Nephron (organoid): ENCODE data around the gene KCNJ10.

Experiments
- H3K27ac Mint-ChIP-seq, 3 experiments: 2 replicates each; pipeline ENCODE4 v1.8.0; 2020; ENCODE audit warnings: mixed read lengths in 3 of 3, mild to moderate bottlenecking in 2 of 3, moderate library complexity in 1 of 3
- H3K27me3 Mint-ChIP-seq: 2 replicates; pipeline ENCODE4 v1.8.0; 2021; ENCODE audit warnings: low read depth, mild to moderate bottlenecking, moderate library complexity, mixed read lengths
- H3K36me3 Mint-ChIP-seq: 2 replicates; pipeline ENCODE4 v1.8.0; 2020; ENCODE audit warnings: low read depth, mixed read lengths
- H3K4me1 Mint-ChIP-seq: 2 replicates; pipeline ENCODE4 v1.8.0; 2020; ENCODE audit warnings: mixed read lengths
- H3K4me3 Mint-ChIP-seq, 3 experiments: 2 replicates each; pipeline ENCODE4 v1.8.0; 2020; ENCODE audit warnings: mild to moderate bottlenecking in 3 of 3, mixed read lengths in 3 of 3, moderate library complexity in 2 of 3
- H3K9me3 Mint-ChIP-seq: 2 replicates; pipeline ENCODE4 v1.8.0; 2020; ENCODE audit warnings: mixed read lengths
- TF ChIP-seq, protein P1 (sequence below), 3 experiments: fragments of 200-600 bp; sonication (generic); IDR thresholded peaks; one replicate each; pipeline ENCODE4 v1.5.0; 2021; ENCODE audit warnings: antibody characterized with exemption in 3 of 3; ENCODE audit not compliant: unreplicated experiment in 3 of 3

The KCNJ10 gene

DNA sequence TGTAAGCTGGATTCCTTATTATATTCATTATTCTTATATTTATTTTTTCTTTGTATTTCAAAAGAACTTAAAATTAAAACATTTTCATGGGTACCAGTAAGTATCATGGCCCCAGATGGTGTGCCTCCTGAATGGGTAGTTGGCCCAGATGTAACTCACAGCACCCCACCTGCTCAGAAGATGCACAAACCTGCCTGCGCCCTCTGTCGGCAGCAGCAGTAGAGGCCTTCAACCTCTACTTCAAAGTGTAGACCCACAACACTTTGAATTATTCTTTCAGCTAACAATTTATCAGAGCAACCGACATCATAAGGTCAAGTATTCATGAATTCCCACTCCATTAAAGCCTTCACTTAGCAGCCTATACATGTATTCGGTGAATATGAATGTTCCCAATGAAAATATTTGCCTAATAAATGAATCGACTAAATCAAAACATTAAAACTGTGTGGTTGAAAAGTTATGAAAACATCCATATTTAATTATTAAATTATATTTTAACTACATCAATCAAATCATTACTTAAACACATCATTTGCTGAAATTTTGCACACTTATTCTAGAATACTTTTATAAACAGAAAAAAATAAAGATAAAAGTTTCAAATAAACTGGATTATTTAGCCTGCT lies 63.5 kb downstream of the KCNJ10 start:
- TF ChIP-seq, protein P1, sequence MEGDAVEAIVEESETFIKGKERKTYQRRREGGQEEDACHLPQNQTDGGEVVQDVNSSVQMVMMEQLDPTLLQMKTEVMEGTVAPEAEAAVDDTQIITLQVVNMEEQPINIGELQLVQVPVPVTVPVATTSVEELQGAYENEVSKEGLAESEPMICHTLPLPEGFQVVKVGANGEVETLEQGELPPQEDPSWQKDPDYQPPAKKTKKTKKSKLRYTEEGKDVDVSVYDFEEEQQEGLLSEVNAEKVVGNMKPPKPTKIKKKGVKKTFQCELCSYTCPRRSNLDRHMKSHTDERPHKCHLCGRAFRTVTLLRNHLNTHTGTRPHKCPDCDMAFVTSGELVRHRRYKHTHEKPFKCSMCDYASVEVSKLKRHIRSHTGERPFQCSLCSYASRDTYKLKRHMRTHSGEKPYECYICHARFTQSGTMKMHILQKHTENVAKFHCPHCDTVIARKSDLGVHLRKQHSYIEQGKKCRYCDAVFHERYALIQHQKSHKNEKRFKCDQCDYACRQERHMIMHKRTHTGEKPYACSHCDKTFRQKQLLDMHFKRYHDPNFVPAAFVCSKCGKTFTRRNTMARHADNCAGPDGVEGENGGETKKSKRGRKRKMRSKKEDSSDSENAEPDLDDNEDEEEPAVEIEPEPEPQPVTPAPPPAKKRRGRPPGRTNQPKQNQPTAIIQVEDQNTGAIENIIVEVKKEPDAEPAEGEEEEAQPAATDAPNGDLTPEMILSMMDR (IDR thresholded peaks at IDR 0.05; ENCODE audit: unreplicated experiment in 3 of 3), result peak; percentile 91 to 93 (median 93)
- Mint-ChIP-seq H3K27me3 (peaks cover 12% of the 10 kb centered on the region), H3K4me1 (no peaks in the 10 kb centered on the region), H3K36me3 (no peaks in the 10 kb centered on the region), H3K4me3 (no peak overlapping the region), H3K9me3 (no peaks in the 10 kb centered on the region), H3K27ac (no peak overlapping the region)

DNA sequence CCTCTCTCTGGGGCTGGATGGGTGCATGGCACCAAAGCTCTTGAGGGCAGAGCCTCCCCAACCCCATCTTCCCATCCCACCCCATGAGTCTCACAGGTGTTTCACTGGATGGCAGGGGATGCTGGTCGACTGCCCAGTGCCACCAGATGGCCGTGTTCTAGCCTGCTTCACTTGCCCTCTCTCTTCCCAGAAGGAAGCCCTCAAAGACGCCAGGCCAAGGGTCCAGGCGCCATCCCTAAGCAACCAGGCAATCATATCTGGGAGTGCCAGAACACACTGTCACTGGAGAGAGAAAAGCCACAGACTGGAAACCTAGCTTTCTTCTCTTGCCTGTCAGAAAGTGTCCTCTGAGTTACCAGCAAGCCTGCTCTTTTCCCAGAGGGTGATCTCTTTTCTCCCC lies 64.9 kb downstream of the KCNJ10 start:
- TF ChIP-seq, protein P1 (IDR thresholded peaks at IDR 0.05; ENCODE audit: unreplicated experiment in 3 of 3), result no peak

DNA sequence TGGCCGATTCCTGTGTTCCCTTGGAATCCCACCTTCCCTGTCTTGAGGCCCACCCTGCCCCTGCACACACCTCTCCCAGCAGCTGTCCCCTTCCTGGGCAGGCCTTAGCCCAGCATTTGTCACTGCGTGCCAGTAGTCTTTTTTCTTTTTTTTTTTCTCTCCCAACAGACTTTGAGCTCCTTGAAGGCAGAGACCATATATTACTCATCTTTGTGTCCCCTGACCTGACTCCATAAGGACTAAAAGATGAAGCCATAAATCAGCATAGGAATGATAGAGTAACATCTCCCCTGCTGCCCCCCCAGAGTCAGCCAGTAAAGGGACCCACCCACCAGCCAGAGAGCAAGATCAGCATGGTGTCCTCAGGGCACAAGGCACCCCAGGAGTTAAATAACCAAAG lies 65.5 kb downstream of the KCNJ10 start:
- Mint-ChIP-seq H3K4me3 (no peak overlapping the region), H3K27ac (no peak overlapping the region), H3K36me3 (no peaks in the 10 kb centered on the region), H3K4me1 (no peaks in the 10 kb centered on the region), H3K27me3 (peaks cover 4% of the 10 kb centered on the region), H3K9me3 (no peaks in the 10 kb centered on the region)
- TF ChIP-seq, protein P1 (IDR thresholded peaks at IDR 0.05; ENCODE audit: unreplicated experiment in 3 of 3), result no peak

More for the DNA sequence above, 64.9 kb downstream of the KCNJ10 start:
- H3K36me3 Mint-ChIP-seq, result no peaks in the 10 kb centered on the region
- H3K27me3 Mint-ChIP-seq, result peaks cover 10% of the 10 kb centered on the region
- H3K9me3 Mint-ChIP-seq, result no peaks in the 10 kb centered on the region
- no peak overlapping the region for H3K4me3 Mint-ChIP-seq
- H3K4me1 Mint-ChIP-seq, result no peaks in the 10 kb centered on the region
- H3K27ac Mint-ChIP-seq, result no peak overlapping the region

DNA sequence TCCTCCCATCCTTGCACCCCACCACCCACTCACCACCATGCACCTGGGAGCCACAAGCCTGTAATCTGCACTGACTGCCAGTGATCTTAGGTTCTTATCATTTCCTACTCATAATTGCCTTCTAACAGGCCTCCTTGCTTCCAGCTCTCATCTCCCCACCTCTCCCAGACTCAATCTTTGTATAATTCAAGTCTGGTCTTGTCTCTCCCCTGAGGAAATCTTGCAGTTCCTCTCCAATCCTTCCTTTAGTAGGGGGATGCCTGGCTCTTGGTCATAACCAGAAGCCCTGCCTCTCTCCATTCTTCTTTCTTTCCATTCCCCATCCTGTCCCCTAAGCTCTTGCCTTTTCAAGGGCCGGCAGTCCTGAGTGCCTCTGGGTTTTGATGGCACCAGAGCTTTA lies 66.0 kb downstream of the KCNJ10 start:
- TF ChIP-seq, protein P1 (IDR thresholded peaks at IDR 0.05; ENCODE audit: unreplicated experiment in 3 of 3), result no peak
- no peak overlapping the region for H3K27ac Mint-ChIP-seq
- no peaks in the 10 kb centered on the region for H3K9me3 Mint-ChIP-seq
- H3K36me3 Mint-ChIP-seq, result no peaks in the 10 kb centered on the region
- peaks cover under 1% of the 10 kb centered on the region for H3K27me3 Mint-ChIP-seq
- no peaks in the 10 kb centered on the region for H3K4me1 Mint-ChIP-seq
- H3K4me3 Mint-ChIP-seq, result no peak overlapping the region

DNA sequence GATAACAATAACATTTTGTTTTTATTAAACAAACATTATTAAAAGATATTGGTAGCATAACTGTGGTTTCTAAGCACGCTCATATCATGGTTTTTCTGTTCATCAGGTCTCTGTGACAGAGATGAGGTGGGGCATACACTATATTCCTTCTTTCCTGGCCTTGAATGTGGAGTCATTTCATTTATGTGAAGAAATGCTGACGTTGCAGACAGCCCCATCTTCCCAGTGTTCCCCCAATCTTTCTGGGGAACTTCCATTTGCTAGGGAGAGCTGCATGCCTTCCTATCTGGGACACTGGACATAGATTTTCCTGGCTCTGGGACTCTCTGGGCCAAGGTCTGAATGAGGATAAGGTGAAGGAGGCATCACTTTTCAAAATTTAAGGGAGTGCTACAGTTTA lies 68.5 kb downstream of the KCNJ10 start:
- no peaks in the 10 kb centered on the region for H3K9me3 Mint-ChIP-seq
- H3K27ac Mint-ChIP-seq, result no peak overlapping the region
- no peak overlapping the region for H3K4me3 Mint-ChIP-seq
- H3K36me3 Mint-ChIP-seq, result no peaks in the 10 kb centered on the region
- TF ChIP-seq, protein P1 (IDR thresholded peaks at IDR 0.05; ENCODE audit: unreplicated experiment in 3 of 3), result no peak
- no peaks in the 10 kb centered on the region for H3K27me3 Mint-ChIP-seq
- H3K4me1 Mint-ChIP-seq, result no peaks in the 10 kb centered on the region

DNA sequence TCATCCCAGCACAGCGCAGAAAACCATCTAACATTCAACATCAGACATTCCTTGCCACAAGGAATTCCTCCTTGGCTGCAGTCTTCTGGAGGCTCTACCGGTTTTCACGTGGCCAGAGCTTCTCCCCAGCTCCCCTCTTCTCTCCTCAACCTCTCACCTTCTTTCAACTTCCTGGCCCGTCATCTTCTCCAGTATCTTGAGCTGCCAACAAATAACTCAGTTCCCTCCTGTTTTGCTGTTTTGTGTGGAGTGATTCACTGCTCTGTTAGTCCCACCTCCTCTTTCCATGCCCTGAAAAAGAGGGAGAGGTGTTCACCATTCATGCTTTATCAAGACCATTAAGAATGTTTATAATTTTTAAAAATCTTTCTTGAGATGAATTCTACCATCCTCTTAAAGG lies 70.8 kb downstream of the KCNJ10 start:
- Mint-ChIP-seq H3K27me3 (peaks cover 15% of the 10 kb centered on the region), H3K27ac (no peak overlapping the region), H3K4me3 (no peak overlapping the region), H3K4me1 (no peaks in the 10 kb centered on the region), H3K36me3 (no peaks in the 10 kb centered on the region), H3K9me3 (no peaks in the 10 kb centered on the region)
- TF ChIP-seq, protein P1 (IDR thresholded peaks at IDR 0.05; ENCODE audit: unreplicated experiment in 3 of 3), result no peak
